ENCODE results near the gene SUGCT.
"Not testable (repeated sequence)": the region's sequence is repeated elsewhere in the genome, so short reads cannot be mapped to it uniquely, and the experiment has no call there.

The SUGCT gene

DNA sequence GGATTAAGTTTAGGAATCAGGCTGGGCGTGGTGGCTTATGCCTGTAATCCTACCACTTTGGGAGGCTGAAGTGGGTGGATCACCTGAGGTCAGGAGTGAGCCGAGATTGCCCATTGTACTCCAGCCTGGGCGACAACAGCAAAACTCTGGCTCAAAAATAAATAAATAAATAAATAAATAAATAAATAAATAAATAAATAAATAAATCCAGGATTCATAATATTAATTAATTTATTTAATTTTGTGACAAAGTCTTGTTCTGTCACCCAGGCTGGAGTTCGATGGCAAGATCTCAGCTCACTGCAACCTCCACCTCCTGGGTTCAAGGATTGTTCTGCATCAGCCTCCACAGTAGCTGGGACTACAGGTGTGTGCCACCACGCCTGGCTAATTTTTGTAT lies 4.2 kb downstream of the SUGCT start (continued):
- TF ChIP-seq, protein P1, sequence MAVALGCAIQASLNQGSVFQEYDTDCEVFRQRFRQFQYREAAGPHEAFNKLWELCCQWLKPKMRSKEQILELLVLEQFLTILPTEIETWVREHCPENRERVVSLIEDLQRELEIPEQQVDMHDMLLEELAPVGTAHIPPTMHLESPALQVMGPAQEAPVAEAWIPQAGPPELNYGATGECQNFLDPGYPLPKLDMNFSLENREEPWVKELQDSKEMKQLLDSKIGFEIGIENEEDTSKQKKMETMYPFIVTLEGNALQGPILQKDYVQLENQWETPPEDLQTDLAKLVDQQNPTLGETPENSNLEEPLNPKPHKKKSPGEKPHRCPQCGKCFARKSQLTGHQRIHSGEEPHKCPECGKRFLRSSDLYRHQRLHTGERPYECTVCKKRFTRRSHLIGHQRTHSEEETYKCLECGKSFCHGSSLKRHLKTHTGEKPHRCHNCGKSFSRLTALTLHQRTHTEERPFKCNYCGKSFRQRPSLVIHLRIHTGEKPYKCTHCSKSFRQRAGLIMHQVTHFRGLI (tag by site-specific recombination; IDR thresholded peaks at IDR 0.05) = no peak
- TF ChIP-seq, protein P2, sequence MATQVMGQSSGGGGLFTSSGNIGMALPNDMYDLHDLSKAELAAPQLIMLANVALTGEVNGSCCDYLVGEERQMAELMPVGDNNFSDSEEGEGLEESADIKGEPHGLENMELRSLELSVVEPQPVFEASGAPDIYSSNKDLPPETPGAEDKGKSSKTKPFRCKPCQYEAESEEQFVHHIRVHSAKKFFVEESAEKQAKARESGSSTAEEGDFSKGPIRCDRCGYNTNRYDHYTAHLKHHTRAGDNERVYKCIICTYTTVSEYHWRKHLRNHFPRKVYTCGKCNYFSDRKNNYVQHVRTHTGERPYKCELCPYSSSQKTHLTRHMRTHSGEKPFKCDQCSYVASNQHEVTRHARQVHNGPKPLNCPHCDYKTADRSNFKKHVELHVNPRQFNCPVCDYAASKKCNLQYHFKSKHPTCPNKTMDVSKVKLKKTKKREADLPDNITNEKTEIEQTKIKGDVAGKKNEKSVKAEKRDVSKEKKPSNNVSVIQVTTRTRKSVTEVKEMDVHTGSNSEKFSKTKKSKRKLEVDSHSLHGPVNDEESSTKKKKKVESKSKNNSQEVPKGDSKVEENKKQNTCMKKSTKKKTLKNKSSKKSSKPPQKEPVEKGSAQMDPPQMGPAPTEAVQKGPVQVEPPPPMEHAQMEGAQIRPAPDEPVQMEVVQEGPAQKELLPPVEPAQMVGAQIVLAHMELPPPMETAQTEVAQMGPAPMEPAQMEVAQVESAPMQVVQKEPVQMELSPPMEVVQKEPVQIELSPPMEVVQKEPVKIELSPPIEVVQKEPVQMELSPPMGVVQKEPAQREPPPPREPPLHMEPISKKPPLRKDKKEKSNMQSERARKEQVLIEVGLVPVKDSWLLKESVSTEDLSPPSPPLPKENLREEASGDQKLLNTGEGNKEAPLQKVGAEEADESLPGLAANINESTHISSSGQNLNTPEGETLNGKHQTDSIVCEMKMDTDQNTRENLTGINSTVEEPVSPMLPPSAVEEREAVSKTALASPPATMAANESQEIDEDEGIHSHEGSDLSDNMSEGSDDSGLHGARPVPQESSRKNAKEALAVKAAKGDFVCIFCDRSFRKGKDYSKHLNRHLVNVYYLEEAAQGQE (tag by site-specific recombination; IDR thresholded peaks at IDR 0.05) = 0 out of 2 replicates have a peak, but pooled peaks have one; percentile 35
- TF ChIP-seq ZXDB (tag by site-specific recombination; IDR thresholded peaks at IDR 0.05) (0 out of 2 replicates have a peak, but pooled peaks have one; percentile 32), ZNF843 (tag by site-specific recombination; IDR thresholded peaks at IDR 0.05) (no peak), ZNF654 (tag by site-specific recombination; IDR thresholded peaks at IDR 0.05; ENCODE audit: low read depth) (peak; percentile 11; the same call in 1 of the 2 replicates), ZNF174 (tag by site-specific recombination; IDR thresholded peaks at IDR 0.05) (no peak), ZNF311 (tag by site-specific recombination; IDR thresholded peaks at IDR 0.05; ENCODE audit: borderline replicate concordance) (no peak), ZNF560 (tag by site-specific recombination; IDR thresholded peaks at IDR 0.05; ENCODE audit: borderline replicate concordance) (0 out of 2 replicates have a peak, but pooled peaks have one; percentile 20), ZBTB8A (tag by site-specific recombination; IDR thresholded peaks at IDR 0.05) (peak; percentile 62), ZNF112 (tag by site-specific recombination; IDR thresholded peaks at IDR 0.05) (no peak), MZF1 (tag by site-specific recombination; IDR thresholded peaks at IDR 0.05; ENCODE audit: borderline replicate concordance) (no peak), ZNF426 (tag by site-specific recombination; IDR thresholded peaks at IDR 0.05) (peak; percentile 83), ZNF623 (tag by site-specific recombination; IDR thresholded peaks at IDR 0.05) (peak; percentile 55), ZNF2 (tag by site-specific recombination; IDR thresholded peaks at IDR 0.05) (no peak), ZNF266 (tag by site-specific recombination; IDR thresholded peaks at IDR 0.05; ENCODE audit: low read depth) (0 out of 2 replicates have a peak, but pooled peaks have one; percentile 12), ZNF670 (tag by site-specific recombination; IDR thresholded peaks at IDR 0.05; ENCODE audit: low read depth) (no peak), SP7 (tag by site-specific recombination; IDR thresholded peaks at IDR 0.05) (no peak), ZNF555 (tag by site-specific recombination; conservative IDR thresholded peaks at IDR 0.05) (peak; percentile 55), GLI2 (tag by site-specific recombination; IDR thresholded peaks at IDR 0.05; ENCODE audit: borderline replicate concordance, low read depth) (peak; percentile 23; the same call in 1 of the 2 replicates)
- TF ChIP-seq, protein P3, sequence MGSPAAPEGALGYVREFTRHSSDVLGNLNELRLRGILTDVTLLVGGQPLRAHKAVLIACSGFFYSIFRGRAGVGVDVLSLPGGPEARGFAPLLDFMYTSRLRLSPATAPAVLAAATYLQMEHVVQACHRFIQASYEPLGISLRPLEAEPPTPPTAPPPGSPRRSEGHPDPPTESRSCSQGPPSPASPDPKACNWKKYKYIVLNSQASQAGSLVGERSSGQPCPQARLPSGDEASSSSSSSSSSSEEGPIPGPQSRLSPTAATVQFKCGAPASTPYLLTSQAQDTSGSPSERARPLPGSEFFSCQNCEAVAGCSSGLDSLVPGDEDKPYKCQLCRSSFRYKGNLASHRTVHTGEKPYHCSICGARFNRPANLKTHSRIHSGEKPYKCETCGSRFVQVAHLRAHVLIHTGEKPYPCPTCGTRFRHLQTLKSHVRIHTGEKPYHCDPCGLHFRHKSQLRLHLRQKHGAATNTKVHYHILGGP (tag by site-specific recombination; IDR thresholded peaks at IDR 0.05) = no peak
- TF ChIP-seq, protein P4, sequence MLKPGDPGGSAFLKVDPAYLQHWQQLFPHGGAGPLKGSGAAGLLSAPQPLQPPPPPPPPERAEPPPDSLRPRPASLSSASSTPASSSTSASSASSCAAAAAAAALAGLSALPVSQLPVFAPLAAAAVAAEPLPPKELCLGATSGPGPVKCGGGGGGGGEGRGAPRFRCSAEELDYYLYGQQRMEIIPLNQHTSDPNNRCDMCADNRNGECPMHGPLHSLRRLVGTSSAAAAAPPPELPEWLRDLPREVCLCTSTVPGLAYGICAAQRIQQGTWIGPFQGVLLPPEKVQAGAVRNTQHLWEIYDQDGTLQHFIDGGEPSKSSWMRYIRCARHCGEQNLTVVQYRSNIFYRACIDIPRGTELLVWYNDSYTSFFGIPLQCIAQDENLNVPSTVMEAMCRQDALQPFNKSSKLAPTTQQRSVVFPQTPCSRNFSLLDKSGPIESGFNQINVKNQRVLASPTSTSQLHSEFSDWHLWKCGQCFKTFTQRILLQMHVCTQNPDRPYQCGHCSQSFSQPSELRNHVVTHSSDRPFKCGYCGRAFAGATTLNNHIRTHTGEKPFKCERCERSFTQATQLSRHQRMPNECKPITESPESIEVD (tag by site-specific recombination; IDR thresholded peaks at IDR 0.05) = no peak
- TF ChIP-seq, protein P5, sequence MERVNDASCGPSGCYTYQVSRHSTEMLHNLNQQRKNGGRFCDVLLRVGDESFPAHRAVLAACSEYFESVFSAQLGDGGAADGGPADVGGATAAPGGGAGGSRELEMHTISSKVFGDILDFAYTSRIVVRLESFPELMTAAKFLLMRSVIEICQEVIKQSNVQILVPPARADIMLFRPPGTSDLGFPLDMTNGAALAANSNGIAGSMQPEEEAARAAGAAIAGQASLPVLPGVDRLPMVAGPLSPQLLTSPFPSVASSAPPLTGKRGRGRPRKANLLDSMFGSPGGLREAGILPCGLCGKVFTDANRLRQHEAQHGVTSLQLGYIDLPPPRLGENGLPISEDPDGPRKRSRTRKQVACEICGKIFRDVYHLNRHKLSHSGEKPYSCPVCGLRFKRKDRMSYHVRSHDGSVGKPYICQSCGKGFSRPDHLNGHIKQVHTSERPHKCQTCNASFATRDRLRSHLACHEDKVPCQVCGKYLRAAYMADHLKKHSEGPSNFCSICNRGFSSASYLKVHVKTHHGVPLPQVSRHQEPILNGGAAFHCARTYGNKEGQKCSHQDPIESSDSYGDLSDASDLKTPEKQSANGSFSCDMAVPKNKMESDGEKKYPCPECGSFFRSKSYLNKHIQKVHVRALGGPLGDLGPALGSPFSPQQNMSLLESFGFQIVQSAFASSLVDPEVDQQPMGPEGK (tag by site-specific recombination; IDR thresholded peaks at IDR 0.05) = no peak

DNA sequence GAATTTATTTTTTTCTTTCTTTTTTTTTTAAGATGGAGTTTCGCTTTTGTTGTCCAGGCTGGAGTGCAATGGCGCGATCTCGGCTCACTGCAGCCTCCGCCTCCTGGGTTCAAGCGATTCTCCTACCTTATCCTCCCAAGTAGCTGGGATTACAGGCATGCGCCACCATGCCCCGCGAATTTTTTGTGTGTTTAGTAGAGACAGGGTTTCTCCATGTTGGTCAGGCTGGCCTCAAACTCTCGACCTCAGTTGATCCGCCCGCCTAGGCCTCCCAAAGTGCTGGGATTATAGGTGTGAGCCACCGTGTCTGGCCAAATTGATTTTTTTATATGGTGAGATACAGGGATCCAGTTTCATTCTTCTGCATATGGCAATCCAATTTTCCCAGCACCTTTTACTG lies 5.1 kb downstream of the SUGCT start:
- H3K4me3 ChIP-seq (ENCODE audit: low read depth, low read length); H3K36me3 ChIP-seq (ENCODE audit: control insufficient read depth in 2 of 2, insufficient read depth in 1 of 2, low read length in 2 of 2); H3K27ac ChIP-seq (ENCODE audit: extremely low read depth, low read depth, low read length); CTCF ChIA-PET; POLR2A ChIA-PET; H3K4me1 ChIP-seq (ENCODE audit: control insufficient read depth, insufficient read depth, low read length); H3K9me3 ChIP-seq (ENCODE audit: control insufficient read depth, insufficient read depth, low read depth, low read length): not testable (repeated sequence)

Measured in HEK293 (cell line).